Heart left ventricle (tissue), 16 donors: Measurements from ENCODE around the gene TMEM178B. TPM values are rescaled to one million over a fixed set of nuclear protein-coding genes. Genes with fewer than 3 reads are reported as not detected.
A peak's percentile ranks its signal among the peaks of the same experiment; 100 is the strongest.
"Not testable (repeated sequence)": the region's sequence is repeated elsewhere in the genome, so short reads cannot be mapped to it uniquely, and the experiment has no call there.

ENCODE experiments used
- ATAC-seq, 4 donors: fragments of 200-7000 bp; cut with Tn5 transposase; one replicate each; pipeline ENCODE4 v1.9.1; 2020 to 2022; ENCODE audit warnings: moderate library complexity in 4 of 4, mild to moderate bottlenecking in 3 of 4, moderate number of reproducible peaks in 1 of 4
- DNase-seq, 5 donors: peaks; one replicate each; pipeline ENCODE4 v3.0.0-alpha.2; 2020
- H3K27ac ChIP-seq, 12 donors: fragments of 200-600 bp; sonication (generic) in 4 of 12; one replicate each; pipeline versions ENCODE4 v1.5.0 to v1.8.0; 2016 to 2022; ENCODE audit warnings: mild to moderate bottlenecking in 2 of 12
- H3K27me3 ChIP-seq, 9 donors: fragments of 200-600 bp; sonication (generic) in 2 of 9; one replicate each; pipeline versions ENCODE4 v1.5.1 to v1.8.0; 2016 to 2022; ENCODE audit warnings: mild to moderate bottlenecking in 3 of 9
- H3K36me3 ChIP-seq, 9 donors: fragments of 200-600 bp; sonication (generic) in 2 of 9; one replicate each; pipeline versions ENCODE4 v1.5.0 to v1.8.0; 2018 to 2022; ENCODE audit warnings: mild to moderate bottlenecking in 2 of 9
- H3K4me1 ChIP-seq, 12 donors: fragments of 200-600 bp; sonication (generic) in 4 of 12; one replicate each; pipeline versions ENCODE4 v1.5.0 to v1.8.0; 2016 to 2022; ENCODE audit warnings: mild to moderate bottlenecking in 3 of 12
- H3K4me3 ChIP-seq, 12 donors: fragments of 200-600 bp; sonication (generic) in 4 of 12; one replicate each; pipeline versions ENCODE4 v1.5.0 to v1.8.0; 2017 to 2022; ENCODE audit warnings: mild to moderate bottlenecking in 9 of 12, moderate library complexity in 4 of 12
- H3K9me3 ChIP-seq, 12 donors: fragments of 200-600 bp; sonication (generic) in 4 of 12; one replicate each; pipeline versions ENCODE4 v1.5.0 to v1.8.0; 2016 to 2022; ENCODE audit warnings: mild to moderate bottlenecking in 1 of 12
- POLR2A ChIP-seq, 2 donors: fragments of 450-650 bp; IDR thresholded peaks; one replicate each; pipeline ENCODE4 v1.6.1; 2017; ENCODE audit warnings: antibody characterized with exemption in 2 of 2, mild to moderate bottlenecking in 2 of 2, moderate library complexity in 2 of 2
- WGBS, 4 donors: extraction: QIAGEN DNeasy Blood & Tissue Kit in 2 of 4; methylation state at CpG; one replicate each; pipeline versions ENCODE4 v1.1.5 to v1.1.7; 2013 to 2018; 5-methylcytosine and 5-hydroxymethylcytosine counted together
- intact Hi-C, 10 donors: fragments of 100-400 bp; cut with DNase I; formaldehyde crosslinking; loops; one replicate each; pipeline versions ENCODE4 v1.11.1 to v1.14.2; 2022
- long read RNA-seq, 3 donors: library from polyadenylated mRNA; unstranded; transcript quantifications; one replicate each; pipeline ENCODE4 v2.0.0, GENCODE V29; 2020 to 2021
- polyA plus RNA-seq, 2 donors: library from polyadenylated mRNA; stranded (reverse); fragments of 200-250 nt; gene quantifications; one replicate each; pipeline ENCODE4 v1.2.3, GENCODE V29; 2013
- total RNA-seq, 9 donors: library from RNA; depleted of rRNA in 2 of 9; stranded (reverse); fragments of >200 nt in 2 of 9; fragmentation: NEBNext Ultra II Directional in 3 of 9; extraction: Animal tissue kit (Norgen Biotek cat#: 25700) in 3 of 9; gene quantifications; one replicate each; pipeline versions ENCODE4 v1.1.0 to v1.2.4, GENCODE V29; 2016 to 2023
- TF ChIP-seq, protein P1 (sequence below), 12 donors: fragments of 200-600 bp; sonication (generic) in 4 of 12; IDR thresholded peaks; one replicate each; pipeline versions ENCODE4 v1.5.0 to v1.8.0; 2018 to 2022; ENCODE audit warnings: antibody characterized with exemption in 12 of 12, mild to moderate bottlenecking in 5 of 12
- donor health status: ischemic (EF 13 %, LVEDD 7.1; RV severe dilation, severe dysfunction).
- donor health status: healthy with polysubstance abuse.
- donor health status: DM: no; HTN: yes; CAD: no.
- donor health status: DM: no; HTN: no; CAD: no.
- donor health status: ischemic (EF 25% LVEDD 6.9; RV normal size, moderate dysfunction).
- donor health status: ischemic (EF 25% LVEDD 5.7; RV mildly dilated, moderate dysfunction).
- donor health status: healthy.
- donor health status: DM: yes; HTN: yes; CAD: no.
- donor health status: ischemic (EF 35%, LVEDD 5.7; RV mildly dilated, moderate dysfunction).
- donor health status: nonischemic (EF 11% LVEDD 7.7; RV severe dilation, severe dysfunction).
- donor health status: DM: yes; HTN: yes; CAD: no.
- donor health status: PGD.
- donor health status: ischemic (EF 29% LVEDD 5.4; RV normal size, mild dysfunction).
- donor health status: nonischemic (EF 23%, LVEDD 6.1; RV moderate dilation, normal function).

Gene TMEM178B
- total RNA-seq (10 to 100 TPM; 15.2 to 58.5 (median 23.1) TPM), polyA plus RNA-seq (1 to 10 TPM; 1.2 to 5.7 TPM)
- long read RNA-seq, donor 1, partial matches to known transcripts = 39 of 76 reads
- long read RNA-seq, donor 1, other reads (novel, unspliced or antisense) = 37 of 76 reads
- long read RNA-seq, donor 2, partial matches to known transcripts = 2 of 48 reads
- long read RNA-seq, donor 2, other reads (novel, unspliced or antisense) = 46 of 48 reads
- long read RNA-seq, donor 3, partial matches to known transcripts = 20 of 40 reads
- long read RNA-seq, donor 3, other reads (novel, unspliced or antisense) = 20 of 40 reads

DNA sequence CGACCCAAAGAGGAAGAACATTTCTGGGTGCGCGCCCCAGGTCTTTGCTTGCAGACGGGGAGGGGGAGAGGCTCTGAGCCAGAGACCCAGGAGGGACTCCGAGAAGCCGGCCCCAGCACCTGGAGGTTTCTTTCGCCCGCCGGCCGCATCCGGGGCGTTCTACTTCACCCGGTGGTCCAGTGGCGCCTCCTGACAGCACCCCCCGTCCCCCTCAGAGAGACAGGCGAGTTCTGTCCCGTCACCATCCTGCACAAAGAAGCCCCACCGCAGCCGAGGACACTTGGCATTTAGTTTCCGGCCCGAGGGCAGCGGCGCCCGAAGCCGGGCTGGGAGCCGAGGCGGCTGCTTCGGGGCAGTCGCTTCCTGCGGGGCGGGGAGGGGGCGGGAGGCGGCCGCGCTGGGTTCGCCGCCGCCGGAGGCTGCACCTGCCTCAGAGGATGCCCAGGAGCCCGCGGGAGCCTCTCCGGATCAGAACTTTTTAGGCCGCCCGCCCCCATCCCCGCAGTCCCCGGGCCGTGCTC lies at the start of gene TMEM178B:
TMEM178B (plus strand) TSS at position 424 of the 521 bp plus-strand sequence.
- intact Hi-C loops = loop anchor here in 7 of 10 donors (2.0 to 10.0 kb wide), 6 partner anchors 141 to 575 kb away; no protein-coding TSS in a partner anchor
- Histone ChIP-seq H3K4me3 (peak within 1 kb of the TSS; percentile 46 to 67 (median 58)), H3K27ac (peak within 1 kb of the TSS in 5 of 12 donors; percentile 12 to 61 (median 54)), H3K4me1 (peaks cover 0 to 42% (median 20%) of the 10 kb centered on the region in 12 donors), H3K27me3 (peaks cover 0 to 82% (median 8%) of the 10 kb centered on the region in 9 donors), H3K36me3 (no peaks in the 10 kb centered on the region), H3K9me3 (no peaks in the 10 kb centered on the region)
- WGBS, 4 donors = 0 to 1% (median 1%) methylated on average over 26 to 47 of the region's 47 CpGs
- DNase-seq = peak in 2 of 5 donors; percentile 7 to 61
- TF ChIP-seq, protein P1, sequence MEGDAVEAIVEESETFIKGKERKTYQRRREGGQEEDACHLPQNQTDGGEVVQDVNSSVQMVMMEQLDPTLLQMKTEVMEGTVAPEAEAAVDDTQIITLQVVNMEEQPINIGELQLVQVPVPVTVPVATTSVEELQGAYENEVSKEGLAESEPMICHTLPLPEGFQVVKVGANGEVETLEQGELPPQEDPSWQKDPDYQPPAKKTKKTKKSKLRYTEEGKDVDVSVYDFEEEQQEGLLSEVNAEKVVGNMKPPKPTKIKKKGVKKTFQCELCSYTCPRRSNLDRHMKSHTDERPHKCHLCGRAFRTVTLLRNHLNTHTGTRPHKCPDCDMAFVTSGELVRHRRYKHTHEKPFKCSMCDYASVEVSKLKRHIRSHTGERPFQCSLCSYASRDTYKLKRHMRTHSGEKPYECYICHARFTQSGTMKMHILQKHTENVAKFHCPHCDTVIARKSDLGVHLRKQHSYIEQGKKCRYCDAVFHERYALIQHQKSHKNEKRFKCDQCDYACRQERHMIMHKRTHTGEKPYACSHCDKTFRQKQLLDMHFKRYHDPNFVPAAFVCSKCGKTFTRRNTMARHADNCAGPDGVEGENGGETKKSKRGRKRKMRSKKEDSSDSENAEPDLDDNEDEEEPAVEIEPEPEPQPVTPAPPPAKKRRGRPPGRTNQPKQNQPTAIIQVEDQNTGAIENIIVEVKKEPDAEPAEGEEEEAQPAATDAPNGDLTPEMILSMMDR (IDR thresholded peaks at IDR 0.05) = no peak
- TF ChIP-seq POLR2A (IDR thresholded peaks at IDR 0.05) = no peak
- ATAC-seq = peak in 1 of 4 donors; percentile 2

GRCh38 chr7:141024668-141025067 lies 49.2 kb upstream of the TMEM178B start:
- DNase-seq = no peak
- Histone ChIP-seq H3K27me3 (peaks cover 0 to 2% (median 0%) of the 10 kb centered on the region in 9 donors), H3K27ac (no peak overlapping the region), H3K9me3 (peaks cover 0 to 27% (median 3%) of the 10 kb centered on the region in 12 donors), H3K36me3 (no peaks in the 10 kb centered on the region), H3K4me3 (no peak overlapping the region), H3K4me1 (no peaks in the 10 kb centered on the region)
- intact Hi-C loops = no loop called here
- no peak for ATAC-seq
- TF ChIP-seq, protein P1 (IDR thresholded peaks at IDR 0.05) = no peak
- TF ChIP-seq POLR2A (IDR thresholded peaks at IDR 0.05) = no peak
- WGBS, 4 donors = 75 to 91% (median 86%) methylated on average over 1 of the region's 1 CpG

- H3K27ac ChIP-seq = no peak overlapping the region
- peaks cover 0 to 27% (median 3%) of the 10 kb centered on the region in 12 donors for H3K9me3 ChIP-seq
- no peak for TF ChIP-seq POLR2A (IDR thresholded peaks at IDR 0.05)
- TF ChIP-seq, protein P1 (IDR thresholded peaks at IDR 0.05) = peak in 2 of 12 donors; percentile 10 to 24
- intact Hi-C loops = no loop called here
- ATAC-seq = no peak
- no peaks in the 10 kb centered on the region for H3K36me3 ChIP-seq
- 48 to 59% (median 50%) methylated on average over 3 of the region's 3 CpGs for WGBS, 4 donors
- peaks cover 0 to 8% (median 0%) of the 10 kb centered on the region in 9 donors for H3K27me3 ChIP-seq
- no peak overlapping the region for H3K4me3 ChIP-seq
- H3K4me1 ChIP-seq = no peaks in the 10 kb centered on the region
- no peak for DNase-seq
These were observed 46.8 kb upstream of the TMEM178B start for GRCh38 chr7:141027043-141027442.

DNA sequence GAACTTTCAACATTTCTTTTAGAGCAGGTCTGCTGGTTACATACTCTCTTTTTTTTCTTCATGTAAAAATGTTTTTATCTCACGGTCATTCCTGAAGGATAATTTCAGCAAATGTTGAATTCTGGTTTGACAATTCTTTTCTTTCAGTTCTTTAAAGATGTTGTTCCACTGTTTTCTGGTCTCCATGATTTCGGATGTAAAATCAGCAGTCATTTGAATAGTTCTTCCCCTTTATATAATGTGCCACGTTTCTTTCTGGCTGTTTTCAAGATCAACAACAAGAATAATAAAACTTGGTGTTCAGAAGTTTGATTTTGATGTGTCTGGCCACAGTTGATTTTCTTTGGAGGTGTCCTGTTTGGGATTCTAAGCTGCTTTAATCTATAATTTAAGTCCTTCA lies 45.1 kb upstream of the TMEM178B start:
- no peak for ATAC-seq
- H3K9me3 ChIP-seq = peaks cover 0 to 25% (median 3%) of the 10 kb centered on the region in 12 donors
- no peak overlapping the region for H3K27ac ChIP-seq
- DNase-seq = no peak
- WGBS, 4 donors = 72 to 80% (median 74%) methylated on average over 3 of the region's 3 CpGs
- H3K4me3 ChIP-seq = no peak overlapping the region
- TF ChIP-seq POLR2A (IDR thresholded peaks at IDR 0.05) = no peak
- no peaks in the 10 kb centered on the region for H3K36me3 ChIP-seq
- no peaks in the 10 kb centered on the region for H3K4me1 ChIP-seq
- intact Hi-C loops = no loop called here
- H3K27me3 ChIP-seq = peaks cover 0 to 16% (median 0%) of the 10 kb centered on the region in 9 donors

DNA sequence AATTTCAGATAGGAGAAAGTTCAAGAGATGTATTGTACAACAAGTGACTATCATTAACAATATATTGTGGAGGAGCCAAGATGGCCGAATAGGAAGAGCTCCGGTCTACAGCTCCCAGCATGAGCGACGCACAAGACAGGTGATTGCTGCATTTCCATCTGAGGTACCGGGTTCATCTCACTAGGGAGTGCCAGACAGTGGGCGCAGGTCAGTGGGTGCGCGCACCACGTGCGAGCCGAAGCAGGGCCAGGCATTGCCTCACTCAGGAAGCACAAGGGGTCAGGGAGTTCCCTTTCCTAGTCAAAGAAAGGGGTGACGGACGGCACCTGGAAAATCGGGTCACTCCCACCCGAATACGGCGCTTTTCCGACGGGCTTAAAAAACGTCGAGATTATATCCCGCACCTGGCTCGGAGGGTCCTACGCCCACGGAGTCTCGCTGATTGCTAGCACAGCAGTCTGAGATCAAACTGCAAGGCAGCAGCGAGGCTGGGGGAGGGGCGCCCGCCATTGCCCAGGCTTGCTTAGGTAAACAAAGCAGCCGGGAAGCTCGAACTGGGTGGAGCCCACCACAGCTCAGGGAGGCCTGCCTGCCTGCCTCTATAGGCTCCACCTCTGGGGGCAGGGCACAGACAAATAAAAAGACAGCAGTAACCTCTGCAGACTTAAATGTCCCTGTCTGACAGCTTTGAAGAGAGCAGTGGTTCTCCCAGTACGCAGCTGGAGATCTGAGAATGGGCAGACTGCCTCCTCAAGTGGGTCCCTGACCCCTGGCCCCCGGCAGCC lies 41.1 kb upstream of the TMEM178B start:
- ATAC-seq, H3K27ac ChIP-seq, DNase-seq, H3K4me3 ChIP-seq, H3K4me1 ChIP-seq, H3K36me3 ChIP-seq, intact Hi-C loops: not testable (repeated sequence)
- peaks cover 0 to 11% (median 0%) of the 10 kb centered on the region in 12 donors for H3K9me3 ChIP-seq
- 77 to 87% (median 79%) methylated on average over 23 to 30 of the region's 33 CpGs for WGBS, 4 donors
- peaks cover 0 to 16% (median 0%) of the 10 kb centered on the region in 9 donors for H3K27me3 ChIP-seq

DNA sequence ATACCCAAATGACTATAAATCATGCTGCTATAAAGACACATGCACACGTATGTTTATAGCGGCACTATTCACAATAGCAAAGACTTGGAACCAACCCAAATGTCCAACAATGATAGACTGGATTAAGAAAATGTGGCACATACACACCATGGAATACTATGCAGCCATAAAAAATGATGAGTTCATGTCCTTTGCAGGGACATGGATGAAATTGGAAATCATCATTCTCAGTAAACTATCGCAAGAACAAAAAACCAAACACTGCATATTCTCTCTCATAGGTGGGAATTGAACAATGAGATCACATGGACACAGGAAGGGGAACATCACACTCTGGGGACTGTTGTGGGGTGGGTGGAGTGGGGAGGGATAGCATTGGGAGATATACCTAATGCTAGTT lies 35.8 kb upstream of the TMEM178B start:
- H3K4me1 ChIP-seq, DNase-seq, H3K27me3 ChIP-seq, H3K9me3 ChIP-seq, ATAC-seq, H3K27ac ChIP-seq, H3K4me3 ChIP-seq, H3K36me3 ChIP-seq, intact Hi-C loops: not testable (repeated sequence)
- WGBS, 4 donors = 91 to 97% (median 95%) methylated on average over 3 of the region's 3 CpGs
